Fibroblast of pulmonary artery (primary cell): ENCODE data around the gene CGREF1.
"Not testable (repeated sequence)": the region's sequence is repeated elsewhere in the genome, so short reads cannot be mapped to it uniquely, and the experiment has no call there.

ENCODE experiments used
- DNase-seq: peaks from one replicate; pipeline ENCODE4 v3.0.0-alpha.2; 2010; ENCODE audit warnings: low read depth
- H3K4me3 ChIP-seq: replicated peaks from 2 replicates; pipeline ENCODE4 v1.5.1; 2011; ENCODE audit warnings: low read depth, mild to moderate bottlenecking, control low read depth, low read length, moderate library complexity
- TF ChIP-seq, protein P1 (sequence below): IDR thresholded peaks from 2 replicates; pipeline ENCODE4 v1.5.1; 2011; ENCODE audit warnings: mild to moderate bottlenecking, control low read depth, low read length, inconsistent platforms; ENCODE audit errors: missing control alignments

Gene CGREF1

DNA sequence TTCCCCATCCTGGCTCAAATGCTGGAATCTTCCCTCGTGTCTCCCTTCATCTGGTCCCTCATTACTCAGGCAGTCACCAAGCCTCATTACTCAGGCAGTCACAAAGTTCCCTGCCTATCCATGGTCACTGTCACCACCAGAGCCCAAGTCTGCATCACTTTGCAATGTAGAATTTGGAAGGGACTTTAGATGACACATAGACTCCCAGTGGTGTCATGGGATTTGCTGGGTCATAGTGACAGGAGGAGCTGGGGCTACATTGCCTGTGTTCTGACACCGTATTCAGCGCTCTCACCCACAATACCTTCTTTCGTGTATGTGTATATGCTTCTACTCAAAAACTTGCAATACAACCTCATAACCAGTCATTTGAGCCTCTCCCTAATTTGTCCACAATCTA is 42.6 kb downstream of the CGREF1 start:
- no peak for DNase-seq
- no peak overlapping the region for H3K4me3 ChIP-seq
- TF ChIP-seq, protein P1, sequence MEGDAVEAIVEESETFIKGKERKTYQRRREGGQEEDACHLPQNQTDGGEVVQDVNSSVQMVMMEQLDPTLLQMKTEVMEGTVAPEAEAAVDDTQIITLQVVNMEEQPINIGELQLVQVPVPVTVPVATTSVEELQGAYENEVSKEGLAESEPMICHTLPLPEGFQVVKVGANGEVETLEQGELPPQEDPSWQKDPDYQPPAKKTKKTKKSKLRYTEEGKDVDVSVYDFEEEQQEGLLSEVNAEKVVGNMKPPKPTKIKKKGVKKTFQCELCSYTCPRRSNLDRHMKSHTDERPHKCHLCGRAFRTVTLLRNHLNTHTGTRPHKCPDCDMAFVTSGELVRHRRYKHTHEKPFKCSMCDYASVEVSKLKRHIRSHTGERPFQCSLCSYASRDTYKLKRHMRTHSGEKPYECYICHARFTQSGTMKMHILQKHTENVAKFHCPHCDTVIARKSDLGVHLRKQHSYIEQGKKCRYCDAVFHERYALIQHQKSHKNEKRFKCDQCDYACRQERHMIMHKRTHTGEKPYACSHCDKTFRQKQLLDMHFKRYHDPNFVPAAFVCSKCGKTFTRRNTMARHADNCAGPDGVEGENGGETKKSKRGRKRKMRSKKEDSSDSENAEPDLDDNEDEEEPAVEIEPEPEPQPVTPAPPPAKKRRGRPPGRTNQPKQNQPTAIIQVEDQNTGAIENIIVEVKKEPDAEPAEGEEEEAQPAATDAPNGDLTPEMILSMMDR, result no peak

DNA sequence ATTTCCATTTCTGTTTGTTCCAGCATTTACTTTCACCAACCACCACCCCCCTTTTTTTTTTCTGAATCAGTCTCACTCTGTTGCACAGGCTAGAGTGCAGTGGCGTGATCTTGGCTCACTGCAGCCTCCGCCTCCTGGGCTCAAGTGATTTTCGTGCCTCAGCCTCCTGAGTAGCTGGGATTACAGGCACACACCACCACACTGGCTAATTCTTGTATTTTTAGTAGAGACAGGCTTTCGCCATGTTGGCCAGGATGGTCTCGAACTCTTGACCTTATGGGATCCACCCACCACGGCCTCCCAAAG is 43.4 kb downstream of the CGREF1 start:
- not testable (repeated sequence) for DNase-seq, H3K4me3 ChIP-seq

DNA sequence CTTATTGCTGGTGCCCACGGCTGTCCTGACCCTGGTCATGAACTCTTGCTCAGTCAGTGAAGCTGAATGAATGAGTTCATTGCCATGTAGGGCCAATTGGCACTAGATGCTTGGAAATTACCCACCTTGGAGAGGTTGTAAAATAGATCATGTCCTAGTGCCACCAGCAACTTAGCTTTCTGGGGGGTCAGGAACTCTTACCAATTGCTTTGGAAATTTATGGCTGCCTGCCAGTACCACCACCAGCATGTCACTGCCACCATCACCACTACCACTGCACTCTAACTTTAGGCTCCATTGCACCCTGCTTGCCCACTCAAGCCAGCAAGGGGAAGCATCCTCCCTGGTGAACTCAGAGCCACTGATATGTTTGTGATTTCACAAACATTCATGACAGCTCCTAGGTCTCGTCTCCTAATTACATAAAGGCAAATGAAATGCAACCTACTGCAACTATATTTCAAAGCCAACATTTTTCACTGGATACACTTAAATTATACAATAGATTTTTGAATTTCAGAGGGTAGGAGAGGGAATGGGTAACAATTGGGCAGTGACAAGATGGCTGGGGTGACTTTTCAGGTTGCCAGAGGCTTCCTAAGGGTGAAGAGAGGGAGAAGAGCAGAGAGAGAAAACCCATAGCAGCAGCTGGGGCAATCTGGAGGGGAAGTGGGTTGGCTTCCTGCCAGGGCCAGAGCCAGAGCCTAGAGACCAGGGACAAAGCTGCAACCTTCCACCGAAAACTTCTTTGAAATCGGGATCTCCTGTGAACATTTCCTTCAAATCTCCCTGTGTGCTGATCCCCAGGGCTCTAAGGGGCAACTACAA is 44.0 kb downstream of the CGREF1 start:
- TF ChIP-seq, protein P1, result no peak
- DNase-seq, result peak; percentile 76
- no peak overlapping the region for H3K4me3 ChIP-seq

DNA sequence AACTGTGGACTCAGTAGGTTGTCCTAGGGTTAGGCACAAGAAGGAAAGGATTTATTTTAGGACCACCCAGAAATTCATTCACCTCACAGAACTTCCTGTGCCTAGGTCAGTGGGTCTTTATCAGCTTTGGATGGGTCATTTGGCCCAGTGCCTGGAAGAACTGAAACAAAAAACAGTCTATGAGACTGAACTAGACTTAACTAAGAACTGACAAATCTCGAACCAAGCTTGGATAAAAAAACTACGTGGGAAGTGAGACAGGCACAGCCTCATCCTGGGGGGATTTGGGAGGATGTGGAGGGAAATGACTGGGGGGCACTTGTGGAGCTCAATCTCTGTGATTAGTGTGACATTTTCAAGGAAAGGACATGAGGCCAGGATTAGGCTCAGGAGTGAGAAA is 45.1 kb downstream of the CGREF1 start:
- TF ChIP-seq, protein P1, result no peak
- no peak for DNase-seq
- no peak overlapping the region for H3K4me3 ChIP-seq

DNA sequence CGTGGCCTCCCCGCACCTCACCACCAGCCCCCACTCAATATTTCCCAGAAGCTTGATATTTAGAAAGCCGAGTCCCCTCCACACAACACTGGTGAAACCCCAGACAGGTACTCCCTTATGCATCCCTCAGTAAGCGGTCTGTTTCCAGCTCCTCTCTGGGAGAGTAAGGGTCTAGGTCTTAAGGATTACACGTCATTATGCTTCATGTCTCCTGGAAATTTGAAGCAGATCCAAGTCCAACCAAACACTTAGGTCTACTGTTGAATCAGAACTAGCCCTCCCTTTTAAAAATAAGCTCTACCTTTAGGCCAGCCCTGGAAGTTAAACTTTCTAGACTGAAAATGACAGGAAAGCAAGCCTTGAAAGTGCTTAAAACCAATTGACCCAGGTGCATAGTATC is 46.0 kb downstream of the CGREF1 start:
- H3K4me3 ChIP-seq, result no peak overlapping the region
- TF ChIP-seq, protein P1, result no peak
- DNase-seq, result peak; percentile 60

DNA sequence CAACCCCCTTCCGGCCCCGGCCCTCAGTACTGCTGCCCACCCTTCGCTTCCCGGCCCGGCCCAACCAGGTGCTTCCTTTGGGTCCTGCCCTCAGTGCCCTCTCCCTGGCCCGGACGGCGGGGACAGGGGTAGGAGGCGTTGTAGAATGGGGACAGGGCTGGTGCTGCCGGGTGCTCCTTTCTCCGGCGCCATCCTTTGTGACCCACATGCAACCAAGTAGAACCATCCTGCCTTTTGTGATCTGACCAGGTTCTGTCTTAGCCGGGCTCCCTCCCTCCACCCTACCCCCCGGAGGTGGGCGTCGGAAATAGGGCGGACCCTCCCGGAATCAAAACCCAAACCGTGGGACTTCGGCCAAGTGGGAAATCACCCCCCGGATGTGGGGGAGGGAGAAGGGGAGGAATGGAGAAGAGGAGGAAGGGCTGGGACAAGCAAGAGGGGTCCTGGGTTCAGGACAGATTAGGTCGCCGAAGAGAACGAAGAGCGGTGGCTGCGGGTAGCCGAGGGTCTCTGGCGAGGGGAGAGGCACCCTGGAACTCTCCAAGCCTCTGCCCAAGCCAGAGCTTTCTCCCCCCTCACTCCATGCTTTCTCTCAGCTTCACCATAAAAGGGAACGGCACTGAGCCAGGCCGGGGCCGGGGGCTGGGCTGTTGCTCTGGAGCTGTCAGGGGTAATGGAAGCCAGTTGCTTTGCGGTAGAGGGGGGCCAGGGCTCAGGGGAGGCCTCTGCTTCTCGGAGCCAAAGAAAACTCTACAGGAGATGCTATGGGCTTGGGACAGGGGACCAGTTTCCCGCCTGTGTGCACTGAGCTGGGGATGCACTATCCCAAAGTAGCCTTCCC is 46.7 kb downstream of the CGREF1 start:
- peak overlapping the region; percentile 58 for H3K4me3 ChIP-seq
- peak; percentile 87 for DNase-seq
- TF ChIP-seq, protein P1, result no peak

DNA sequence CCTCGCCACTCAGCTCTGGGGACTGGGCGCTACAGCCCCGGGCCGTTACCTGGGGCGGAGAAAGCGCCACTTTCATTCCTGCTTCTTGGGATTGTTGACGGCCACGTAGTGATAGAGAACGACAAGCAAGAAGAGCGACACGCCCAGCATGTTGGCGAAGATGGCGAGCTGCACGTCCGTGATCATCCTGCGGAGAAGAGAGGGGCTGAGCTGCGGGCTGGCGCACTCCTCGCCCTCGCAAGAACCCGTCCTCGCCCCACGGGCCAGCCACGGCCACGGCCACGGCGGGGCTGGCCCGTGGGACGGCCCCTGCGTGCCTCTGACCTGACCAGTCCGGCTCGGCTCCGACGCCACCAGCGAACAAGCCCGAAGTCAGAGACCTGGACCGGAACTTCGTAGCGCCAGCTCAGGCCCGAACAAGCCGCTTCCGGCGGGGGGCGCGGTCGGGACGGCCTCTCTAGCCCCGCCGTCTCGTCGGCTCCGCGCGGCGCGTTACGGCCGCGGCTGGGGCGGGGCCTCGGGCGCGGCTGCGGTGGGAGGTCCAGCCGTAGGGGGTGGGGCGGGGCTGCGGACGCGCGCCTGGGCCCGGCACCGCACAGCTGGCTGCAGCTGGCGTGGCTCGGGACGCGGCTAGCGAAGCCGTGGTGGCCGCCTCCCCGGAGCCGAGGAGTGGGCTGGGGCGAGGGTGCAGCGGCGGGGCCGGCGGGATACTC is 47.5 kb downstream of the CGREF1 start, which contains the start of gene OST4:
Gene OST4, minus strand, starts transcription at position 378 of the 713 bp plus-strand sequence.
- peak within 1 kb of the TSS; percentile 98 for H3K4me3 ChIP-seq
- TF ChIP-seq, protein P1, result no peak
- DNase-seq, result peak; percentile 93
